ENCODE results near the gene ADGRE1. TPM values are rescaled to one million over a fixed set of nuclear protein-coding genes. Genes with fewer than 3 reads are reported as not detected.
"Not testable (repeated sequence)": the region's sequence is repeated elsewhere in the genome, so short reads cannot be mapped to it uniquely, and the experiment has no call there.

ADGRE1 gene
- total RNA-seq, 1 donor from 2014 or later = not detected

DNA sequence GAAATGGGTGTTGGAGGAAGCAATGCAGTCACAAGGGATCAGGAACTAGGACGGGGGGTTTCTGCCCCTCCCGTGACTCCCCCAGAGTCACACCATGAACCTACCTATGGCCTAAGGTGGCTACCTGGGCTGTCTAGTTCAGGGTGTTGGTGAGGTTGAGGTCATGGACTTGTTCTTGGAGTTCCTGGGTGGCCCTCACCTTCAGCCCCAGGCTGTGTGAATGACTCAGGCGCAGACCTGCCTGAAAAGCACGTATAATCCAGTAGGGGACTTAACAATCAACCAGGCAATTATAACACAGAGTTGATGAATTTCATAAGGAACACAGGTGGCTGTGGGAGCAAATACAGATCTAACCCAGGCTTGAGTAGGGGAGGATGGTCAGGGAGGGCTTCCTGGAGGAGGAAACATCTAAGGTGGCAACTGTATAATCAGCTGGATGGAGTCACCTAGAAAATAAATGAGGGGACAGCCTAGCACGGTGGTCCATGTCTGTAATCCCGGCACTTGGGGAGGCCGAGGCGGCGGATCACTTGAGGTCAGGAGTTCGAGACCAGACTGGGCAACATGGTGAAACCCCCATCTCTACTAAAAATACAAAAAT lies 25.6 kb upstream of the ADGRE1 start:
- Histone ChIP-seq H3K4me3 (ENCODE audit: low read depth, low read length) (no peak overlapping the region), H3K27me3 (ENCODE audit: control insufficient read depth, insufficient read depth, low read length) (no peaks in the 10 kb centered on the region), H3K36me3 (ENCODE audit: control insufficient read depth, insufficient read depth, low read length) (no peaks in the 10 kb centered on the region)
- FAIRE-seq = no peak
- TF ChIP-seq, protein P1, sequence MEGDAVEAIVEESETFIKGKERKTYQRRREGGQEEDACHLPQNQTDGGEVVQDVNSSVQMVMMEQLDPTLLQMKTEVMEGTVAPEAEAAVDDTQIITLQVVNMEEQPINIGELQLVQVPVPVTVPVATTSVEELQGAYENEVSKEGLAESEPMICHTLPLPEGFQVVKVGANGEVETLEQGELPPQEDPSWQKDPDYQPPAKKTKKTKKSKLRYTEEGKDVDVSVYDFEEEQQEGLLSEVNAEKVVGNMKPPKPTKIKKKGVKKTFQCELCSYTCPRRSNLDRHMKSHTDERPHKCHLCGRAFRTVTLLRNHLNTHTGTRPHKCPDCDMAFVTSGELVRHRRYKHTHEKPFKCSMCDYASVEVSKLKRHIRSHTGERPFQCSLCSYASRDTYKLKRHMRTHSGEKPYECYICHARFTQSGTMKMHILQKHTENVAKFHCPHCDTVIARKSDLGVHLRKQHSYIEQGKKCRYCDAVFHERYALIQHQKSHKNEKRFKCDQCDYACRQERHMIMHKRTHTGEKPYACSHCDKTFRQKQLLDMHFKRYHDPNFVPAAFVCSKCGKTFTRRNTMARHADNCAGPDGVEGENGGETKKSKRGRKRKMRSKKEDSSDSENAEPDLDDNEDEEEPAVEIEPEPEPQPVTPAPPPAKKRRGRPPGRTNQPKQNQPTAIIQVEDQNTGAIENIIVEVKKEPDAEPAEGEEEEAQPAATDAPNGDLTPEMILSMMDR (IDR thresholded peaks at IDR 0.05; ENCODE audit: insufficient read depth, low read length, severe bottlenecking) = no peak
- peak; percentile 57 for DNase-seq (ENCODE audit: low read depth)

DNA sequence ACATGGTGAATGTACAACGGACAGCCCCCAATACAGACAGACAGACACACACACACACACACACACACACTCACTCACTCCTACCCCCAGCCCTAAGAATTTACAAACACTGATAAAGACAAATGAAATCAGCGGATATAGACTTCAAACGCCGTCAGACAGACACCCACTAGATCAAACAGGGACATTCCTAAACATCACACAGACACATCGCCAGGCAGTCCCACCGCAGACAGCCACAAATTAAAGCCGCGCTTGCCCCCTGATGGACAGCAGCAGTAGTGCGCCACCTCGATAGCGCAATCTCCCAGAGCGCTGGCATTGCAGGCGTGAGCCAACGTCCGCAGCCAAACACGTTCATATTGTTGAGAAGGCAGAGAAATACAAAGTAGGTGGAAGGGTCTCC lies 24.7 kb upstream of the ADGRE1 start:
- Histone ChIP-seq H3K4me3 (ENCODE audit: low read depth, low read length) (no peak overlapping the region), H3K27me3 (ENCODE audit: control insufficient read depth, insufficient read depth, low read length) (no peaks in the 10 kb centered on the region), H3K36me3 (ENCODE audit: control insufficient read depth, insufficient read depth, low read length) (no peaks in the 10 kb centered on the region)
- no peak for FAIRE-seq
- DNase-seq (ENCODE audit: low read depth) = peak; percentile 73
- TF ChIP-seq, protein P1 (IDR thresholded peaks at IDR 0.05; ENCODE audit: insufficient read depth, low read length, severe bottlenecking) = peak; percentile 93

DNA sequence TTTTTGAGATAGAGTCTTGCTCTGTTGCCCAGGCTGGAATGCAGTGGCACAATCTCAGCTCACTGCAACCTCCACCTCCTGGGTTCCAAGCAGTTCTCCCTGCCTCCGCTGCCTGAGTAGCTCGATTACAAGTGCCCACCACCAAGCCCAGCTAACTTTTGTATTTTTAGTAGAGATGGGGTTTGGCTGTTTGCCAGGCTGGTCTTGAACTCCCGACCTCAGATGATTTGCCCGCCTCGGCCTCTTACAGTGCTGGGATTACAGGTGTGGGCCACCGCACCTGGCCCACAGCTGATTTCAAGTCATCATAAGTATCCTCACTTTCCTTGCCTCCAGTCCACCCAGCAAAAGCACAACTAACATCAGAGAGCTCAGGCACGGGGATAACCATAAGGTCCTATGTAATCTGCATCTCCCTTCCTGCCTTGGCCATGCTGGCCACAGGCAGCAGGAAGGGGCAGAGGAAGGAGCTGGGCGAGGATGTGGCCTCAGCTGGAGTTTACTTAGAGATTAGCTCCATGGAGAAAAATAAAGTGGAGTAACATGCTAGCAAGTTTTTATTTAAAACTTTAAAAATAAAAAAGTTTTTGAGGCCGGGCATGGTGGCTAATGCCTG lies 22.9 kb upstream of the ADGRE1 start:
- Histone ChIP-seq H3K36me3 (ENCODE audit: control insufficient read depth, insufficient read depth, low read length) (no peaks in the 10 kb centered on the region), H3K4me3 (ENCODE audit: low read depth, low read length) (no peak overlapping the region), H3K27me3 (ENCODE audit: control insufficient read depth, insufficient read depth, low read length) (no peaks in the 10 kb centered on the region)
- FAIRE-seq = no peak
- TF ChIP-seq, protein P1 (IDR thresholded peaks at IDR 0.05; ENCODE audit: insufficient read depth, low read length, severe bottlenecking) = no peak
- DNase-seq (ENCODE audit: low read depth) = no peak

DNA sequence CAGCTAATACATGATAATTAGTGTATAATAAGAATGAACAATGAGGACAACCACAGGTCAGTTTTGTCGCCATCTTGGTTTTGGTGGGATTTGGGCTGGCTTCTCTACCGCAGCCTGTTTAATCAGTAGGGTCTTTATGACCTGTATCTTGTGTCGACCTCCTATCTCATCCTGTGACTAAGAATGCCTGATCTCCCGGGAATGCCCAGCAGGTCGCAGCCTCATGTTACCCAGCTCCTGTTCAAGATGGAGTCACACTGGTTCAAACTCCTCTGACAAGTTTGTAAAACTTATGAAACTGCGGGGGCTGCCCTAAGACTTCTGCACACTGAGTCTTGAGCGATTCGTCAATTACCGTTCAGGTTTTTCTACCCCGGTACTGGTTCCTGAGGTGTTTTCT lies 21.5 kb upstream of the ADGRE1 start:
- Histone ChIP-seq H3K36me3 (ENCODE audit: control insufficient read depth, insufficient read depth, low read length) (no peaks in the 10 kb centered on the region), H3K4me3 (ENCODE audit: low read depth, low read length) (no peak overlapping the region), H3K27me3 (ENCODE audit: control insufficient read depth, insufficient read depth, low read length) (no peaks in the 10 kb centered on the region)
- FAIRE-seq (no peak), DNase-seq (ENCODE audit: low read depth) (no peak)
- TF ChIP-seq, protein P1 (IDR thresholded peaks at IDR 0.05; ENCODE audit: insufficient read depth, low read length, severe bottlenecking) = no peak

DNA sequence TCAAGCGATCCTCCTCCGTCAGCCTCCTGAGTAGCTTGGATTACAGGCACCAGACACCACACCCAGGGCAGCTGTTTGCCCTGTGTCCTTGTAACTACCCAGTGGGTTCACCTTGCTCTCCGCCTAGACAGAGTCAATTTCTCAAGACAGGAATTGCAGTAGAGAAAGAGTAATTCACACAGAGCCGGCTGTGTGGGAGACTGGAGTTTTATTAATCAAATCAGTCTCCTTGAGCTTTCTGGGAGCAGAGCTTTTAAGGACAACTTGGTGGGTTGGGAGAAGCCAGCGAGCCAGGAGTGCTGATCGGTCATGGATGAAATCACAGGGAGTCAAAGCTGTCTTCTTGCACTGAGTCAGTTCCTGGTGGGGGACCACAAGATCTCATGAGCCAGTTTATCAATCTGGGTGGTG lies 20.6 kb upstream of the ADGRE1 start:
- no peak for FAIRE-seq
- no peaks in the 10 kb centered on the region for H3K36me3 ChIP-seq (ENCODE audit: control insufficient read depth, insufficient read depth, low read length)
- DNase-seq (ENCODE audit: low read depth) = no peak
- no peaks in the 10 kb centered on the region for H3K27me3 ChIP-seq (ENCODE audit: control insufficient read depth, insufficient read depth, low read length)
- TF ChIP-seq, protein P1 (IDR thresholded peaks at IDR 0.05; ENCODE audit: insufficient read depth, low read length, severe bottlenecking) = no peak
- H3K4me3 ChIP-seq (ENCODE audit: low read depth, low read length) = no peak overlapping the region

DNA sequence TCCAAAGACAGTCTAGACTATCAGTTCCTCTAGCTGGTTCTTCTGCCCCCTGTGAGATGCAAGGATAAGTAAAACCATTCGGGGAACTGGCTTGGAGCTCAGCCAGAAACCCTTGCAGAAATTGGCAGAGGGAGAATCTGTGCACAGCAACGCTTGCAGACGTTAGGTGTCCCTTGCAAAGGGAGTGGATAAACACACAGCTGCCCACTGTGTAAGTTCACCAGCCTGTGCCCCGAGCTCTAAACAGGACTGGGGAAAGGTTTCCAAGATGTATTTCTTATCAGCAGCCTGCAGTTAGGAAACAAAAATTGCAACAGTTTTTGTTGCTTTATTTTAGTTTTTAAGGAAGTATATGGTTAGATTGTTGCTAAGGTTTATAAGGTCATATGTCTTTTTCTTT lies 19.0 kb upstream of the ADGRE1 start:
- FAIRE-seq = no peak
- H3K27me3 ChIP-seq (ENCODE audit: control insufficient read depth, insufficient read depth, low read length) = no peaks in the 10 kb centered on the region

DNA sequence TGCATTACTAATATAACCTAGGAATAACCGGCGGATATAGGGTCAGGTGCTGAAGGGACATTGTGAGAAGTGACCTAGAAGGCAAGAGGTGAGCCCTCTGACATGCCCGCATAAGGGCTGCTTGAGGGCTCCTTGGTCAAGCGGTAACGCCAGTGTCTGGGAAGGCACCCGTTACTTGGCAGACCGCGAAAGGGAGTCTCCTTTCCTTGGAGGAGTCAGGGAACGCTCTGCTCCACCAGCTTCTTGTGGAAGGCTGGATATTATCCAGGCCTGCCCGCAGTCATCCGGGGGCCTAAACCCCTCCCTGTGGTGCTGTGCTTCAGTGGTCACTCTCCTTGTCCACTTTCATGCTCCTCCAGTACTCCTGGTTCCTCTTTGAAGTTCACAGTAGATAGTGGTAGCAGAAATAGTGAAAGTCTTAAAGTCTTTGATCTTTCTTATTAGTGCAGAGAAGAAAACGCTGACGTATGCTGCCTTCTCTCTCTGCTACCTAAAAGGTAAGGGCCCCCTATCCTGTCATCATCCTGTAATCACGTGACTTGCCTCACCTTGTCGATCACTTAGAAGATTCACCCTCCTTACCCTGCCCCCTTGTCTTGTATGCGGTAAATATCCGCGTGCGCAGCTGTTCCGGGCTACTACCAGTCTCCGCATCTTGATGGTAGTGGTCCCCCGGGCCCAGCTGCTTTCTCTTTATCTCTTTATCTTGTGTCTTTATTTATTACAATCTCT lies 18.1 kb upstream of the ADGRE1 start:
- DNase-seq (ENCODE audit: low read depth) = not testable (repeated sequence)

More for the DNA sequence above, 19.0 kb upstream of the ADGRE1 start:
- TF ChIP-seq, protein P1 (IDR thresholded peaks at IDR 0.05; ENCODE audit: insufficient read depth, low read length, severe bottlenecking) = no peak
- Histone ChIP-seq H3K36me3 (ENCODE audit: control insufficient read depth, insufficient read depth, low read length) (no peaks in the 10 kb centered on the region), H3K4me3 (ENCODE audit: low read depth, low read length) (no peak overlapping the region)
- DNase-seq (ENCODE audit: low read depth) = no peak

More for the DNA sequence above, 18.1 kb upstream of the ADGRE1 start:
- H3K4me3 ChIP-seq (ENCODE audit: low read depth, low read length); H3K27me3 ChIP-seq (ENCODE audit: control insufficient read depth, insufficient read depth, low read length); FAIRE-seq; H3K36me3 ChIP-seq (ENCODE audit: control insufficient read depth, insufficient read depth, low read length): not testable (repeated sequence)
